Neuronal stem cell (in vitro differentiated cells): ENCODE data around the gene MGMT.

ENCODE experiments used
- DNase-seq: peaks from one replicate; pipeline ENCODE4 v3.0.0-alpha.2; 2013; ENCODE audit warnings: low spot score
- H2AFZ ChIP-seq: one replicate; pipeline ENCODE4 v1.6.1; 2013; ENCODE audit warnings: mild to moderate bottlenecking, low read length, inconsistent platforms
- H2AK5ac ChIP-seq: 2 replicates; pipeline ENCODE4 v1.6.1; 2013; ENCODE audit warnings: low read depth, mild to moderate bottlenecking, inconsistent platforms, low read length, moderate library complexity, mixed read lengths
- H2BK120ac ChIP-seq: 2 replicates; pipeline ENCODE4 v1.6.1; 2013; ENCODE audit warnings: low read depth, mild to moderate bottlenecking, inconsistent platforms, low read length, moderate library complexity, mixed read lengths
- H2BK12ac ChIP-seq: one replicate; pipeline ENCODE4 v1.6.1; 2013; ENCODE audit warnings: low read length, inconsistent platforms
- H2BK15ac ChIP-seq: 2 replicates; pipeline ENCODE4 v1.6.1; 2013; ENCODE audit warnings: mild to moderate bottlenecking, low read length, inconsistent platforms, mixed read lengths
- H2BK5ac ChIP-seq: one replicate; pipeline ENCODE4 v1.6.1; 2013; ENCODE audit warnings: inconsistent platforms, mild to moderate bottlenecking, low read length, moderate library complexity
- H3K14ac ChIP-seq: one replicate; pipeline ENCODE4 v1.6.1; 2013; ENCODE audit warnings: low read length, inconsistent platforms
- H3K18ac ChIP-seq: 2 replicates; pipeline ENCODE4 v1.6.1; 2013; ENCODE audit warnings: low read length, inconsistent platforms
- H3K23ac ChIP-seq: 2 replicates; pipeline ENCODE4 v1.6.1; 2013; ENCODE audit warnings: low read depth, mild to moderate bottlenecking, mixed read lengths, low read length, inconsistent platforms; ENCODE audit not compliant: poor library complexity
- H3K27ac ChIP-seq: replicated peaks from 3 replicates; pipeline ENCODE4 v1.5.1; 2013; ENCODE audit warnings: low read length, inconsistent platforms
- H3K27me3 ChIP-seq, 3 experiments: 2 replicates each; pipeline ENCODE4 v1.6.1; 2013; ENCODE audit warnings: low read length in 3 of 3, mild to moderate bottlenecking in 2 of 3, inconsistent platforms in 1 of 3, low read depth in 1 of 3, mixed read lengths in 1 of 3, moderate library complexity in 1 of 3; ENCODE audit not compliant: control insufficient read depth in 3 of 3, insufficient read depth in 3 of 3
- H3K36me3 ChIP-seq, 2 donors: replicated peaks in 1 of 2; 2 replicates each; pipeline ENCODE4 v1.6.1; 2013; ENCODE audit warnings: low read length in 2 of 2; ENCODE audit not compliant: control insufficient read depth in 2 of 2, insufficient read depth in 2 of 2
- H3K4ac ChIP-seq: 2 replicates; pipeline ENCODE4 v1.6.1; 2013; ENCODE audit warnings: inconsistent platforms, mild to moderate bottlenecking, low read length, moderate library complexity
- H3K4me1 ChIP-seq, 2 donors: 1 replicate in 1 of 2; 2 replicates in 1 of 2; pipeline ENCODE4 v1.6.1; 2013; ENCODE audit warnings: low read length in 2 of 2, low read depth in 1 of 2; ENCODE audit not compliant: control insufficient read depth in 2 of 2, insufficient read depth in 1 of 2
- H3K4me2 ChIP-seq: one replicate; pipeline ENCODE4 v1.6.1; 2013; ENCODE audit warnings: mild to moderate bottlenecking, low read length, inconsistent platforms; ENCODE audit not compliant: insufficient read depth, poor library complexity, severe bottlenecking
- H3K4me3 ChIP-seq, 2 donors: 2 replicates each; pipeline ENCODE4 v1.5.1; 2013; ENCODE audit warnings: low read length in 2 of 2, mild to moderate bottlenecking in 2 of 2, inconsistent platforms in 1 of 2, moderate library complexity in 1 of 2
- H3K79me1 ChIP-seq: one replicate; pipeline ENCODE4 v1.6.1; 2013; ENCODE audit warnings: low read depth, mild to moderate bottlenecking, inconsistent platforms, low read length, moderate library complexity
- H3K9ac ChIP-seq: one replicate; pipeline ENCODE4 v1.6.1; 2013; ENCODE audit warnings: mild to moderate bottlenecking, low read depth, low read length, inconsistent platforms; ENCODE audit not compliant: poor library complexity
- H3K9me3 ChIP-seq, 2 donors: replicated peaks in 1 of 2; 2 replicates each; pipeline versions ENCODE3 to v1.6.1; 2013; ENCODE audit warnings: low read length in 2 of 2, mild to moderate bottlenecking in 2 of 2, inconsistent platforms in 1 of 2, low read depth in 1 of 2, mixed read lengths in 1 of 2, moderate library complexity in 1 of 2; ENCODE audit not compliant: control insufficient read depth in 2 of 2, insufficient read depth in 1 of 2
- H4K8ac ChIP-seq: one replicate; pipeline ENCODE4 v1.6.1; 2013; ENCODE audit warnings: low read depth, mild to moderate bottlenecking, inconsistent platforms, low read length, moderate library complexity
- H4K91ac ChIP-seq: one replicate; pipeline ENCODE4 v1.6.1; 2013; ENCODE audit warnings: low read length, low read depth, mild to moderate bottlenecking, inconsistent platforms; ENCODE audit not compliant: poor library complexity
- WGBS, 2 donors: extraction: QIAGEN DNeasy Blood & Tissue Kit; methylation state at CpG; one replicate each; pipeline ENCODE4 v1.1.7; 2013; ENCODE audit warnings: missing lambda C conversion rate in 2 of 2, mixed read lengths in 1 of 2; ENCODE audit not compliant: insufficient read length in 2 of 2, insufficient replicate concordance in 1 of 2; ENCODE audit errors: extremely low coverage in 2 of 2; 5-methylcytosine and 5-hydroxymethylcytosine counted together

The MGMT gene

GRCh38 chr10:129680661-129681344, 213.8 kb downstream of the MGMT start:
- Histone ChIP-seq H3K4me2 (no peak overlapping the region), H2BK15ac (no peak overlapping the region), H4K91ac (no peak overlapping the region), H2AK5ac (peak overlapping the region; percentile 77), H3K9me3 (peaks cover 0 to 5% of the 10 kb centered on the region in 2 donors), H2BK5ac (no peak overlapping the region), H3K27me3 (no peaks in the 10 kb centered on the region), H3K27ac (no peak overlapping the region), H3K4ac (peak overlapping the region; percentile 17), H3K79me1 (no peaks in the 10 kb centered on the region), H3K23ac (peak overlapping the region; percentile 86), H3K18ac (peak overlapping the region; percentile 24), H4K8ac (no peak overlapping the region), H3K14ac (no peak overlapping the region), H3K36me3 (no peaks in the 10 kb centered on the region), H2AFZ (no peak overlapping the region), H2BK12ac (no peak overlapping the region), H3K4me3 (peak overlapping the region in 1 of 2 donors; percentile 22), H3K9ac (peak overlapping the region; percentile 50), H3K4me1 (peaks cover 0 to 1% of the 10 kb centered on the region in 2 donors), H2BK120ac (no peak overlapping the region)
- no CpG with 5 or more reads among the region's 32 CpGs for WGBS, 2 donors
- no peak for DNase-seq

- H2AK5ac ChIP-seq = no peak overlapping the region
- no peak overlapping the region for H2BK5ac ChIP-seq
- no peak overlapping the region for H2BK120ac ChIP-seq
- H4K8ac ChIP-seq = no peak overlapping the region
- H3K9ac ChIP-seq = no peak overlapping the region
- no peaks in the 10 kb centered on the region for H3K36me3 ChIP-seq
- peaks cover 0 to 1% of the 10 kb centered on the region in 2 donors for H3K4me1 ChIP-seq
- no peak overlapping the region for H4K91ac ChIP-seq
- H3K18ac ChIP-seq = no peak overlapping the region
- H3K4ac ChIP-seq = no peak overlapping the region
- no peak overlapping the region for H2BK12ac ChIP-seq
- no CpG with 5 or more reads among the region's 5 CpGs for WGBS, 2 donors
- H3K4me3 ChIP-seq = no peak overlapping the region
- no peaks in the 10 kb centered on the region for H3K27me3 ChIP-seq
- no peak overlapping the region for H3K23ac ChIP-seq
- no peak overlapping the region for H3K14ac ChIP-seq
- no peaks in the 10 kb centered on the region for H3K79me1 ChIP-seq
- no peak overlapping the region for H2AFZ ChIP-seq
- peaks cover 0 to 5% of the 10 kb centered on the region in 2 donors for H3K9me3 ChIP-seq
- no peak overlapping the region for H3K4me2 ChIP-seq
- no peak for DNase-seq
- H3K27ac ChIP-seq = no peak overlapping the region
- H2BK15ac ChIP-seq = no peak overlapping the region
These were observed 214.8 kb downstream of the MGMT start for GRCh38 chr10:129681856-129682255.

GRCh38 chr10:129683519-129683918, 216.5 kb downstream of the MGMT start:
- no peak for DNase-seq
- H3K4me2 ChIP-seq = no peak overlapping the region
- H2AFZ ChIP-seq = no peak overlapping the region
- no peak overlapping the region for H3K18ac ChIP-seq
- H4K8ac ChIP-seq = no peak overlapping the region
- no peak overlapping the region for H3K4ac ChIP-seq
- H3K4me3 ChIP-seq = no peak overlapping the region
- H3K23ac ChIP-seq = no peak overlapping the region
- no peak overlapping the region for H3K27ac ChIP-seq
- H4K91ac ChIP-seq = no peak overlapping the region
- H3K36me3 ChIP-seq = no peaks in the 10 kb centered on the region
- H2BK5ac ChIP-seq = no peak overlapping the region
- no peak overlapping the region for H3K14ac ChIP-seq
- WGBS, 2 donors = no CpG with 5 or more reads among the region's 1 CpG
- no peak overlapping the region for H2BK120ac ChIP-seq
- H2AK5ac ChIP-seq = no peak overlapping the region
- H3K9ac ChIP-seq = no peak overlapping the region
- H3K4me1 ChIP-seq = peaks cover 0 to 1% of the 10 kb centered on the region in 2 donors
- H3K9me3 ChIP-seq = peaks cover 0 to 5% of the 10 kb centered on the region in 2 donors
- no peaks in the 10 kb centered on the region for H3K27me3 ChIP-seq
- no peak overlapping the region for H2BK12ac ChIP-seq
- no peak overlapping the region for H2BK15ac ChIP-seq
- no peaks in the 10 kb centered on the region for H3K79me1 ChIP-seq

GRCh38 chr10:129683920-129684319, 216.9 kb downstream of the MGMT start:
- Histone ChIP-seq H3K9ac (no peak overlapping the region), H3K4me2 (no peak overlapping the region), H4K91ac (no peak overlapping the region), H3K79me1 (no peaks in the 10 kb centered on the region), H3K18ac (no peak overlapping the region), H2BK15ac (no peak overlapping the region), H4K8ac (no peak overlapping the region), H2AFZ (no peak overlapping the region), H3K4me3 (no peak overlapping the region), H3K27me3 (no peaks in the 10 kb centered on the region), H2BK5ac (no peak overlapping the region), H3K4ac (no peak overlapping the region), H3K23ac (no peak overlapping the region), H3K9me3 (peaks cover 0 to 5% of the 10 kb centered on the region in 2 donors), H3K14ac (no peak overlapping the region), H3K4me1 (peaks cover 0 to 1% of the 10 kb centered on the region in 2 donors), H2AK5ac (no peak overlapping the region), H2BK12ac (no peak overlapping the region), H3K27ac (no peak overlapping the region), H2BK120ac (no peak overlapping the region), H3K36me3 (no peaks in the 10 kb centered on the region)
- no CpG with 5 or more reads among the region's 3 CpGs for WGBS, 2 donors
- no peak for DNase-seq
